ENCODE results near the gene KIAA1217.

Gene KIAA1217

DNA sequence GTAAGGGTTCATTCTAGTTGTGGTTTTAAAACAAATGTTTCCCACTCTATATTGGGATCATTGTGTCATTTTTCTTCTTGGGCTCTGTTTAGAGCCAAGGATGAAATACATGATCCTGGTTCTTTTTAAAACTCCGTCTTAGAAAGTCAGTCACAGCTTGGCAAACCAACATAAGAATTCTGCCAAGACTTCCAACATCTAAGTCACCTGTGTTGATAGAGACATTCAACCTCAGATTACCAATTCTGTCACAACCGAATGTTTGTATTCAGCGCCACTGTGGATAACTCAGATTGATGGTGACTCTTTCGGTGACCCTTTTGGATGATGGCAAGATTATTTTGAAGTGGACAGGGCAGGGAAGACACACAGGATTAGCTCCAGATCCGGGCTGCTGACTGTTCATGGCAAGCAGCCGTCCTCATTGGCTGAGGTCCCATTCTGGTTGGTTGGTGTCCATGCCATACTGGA, 259.4 kb downstream of the KIAA1217 start:
- Histone ChIP-seq H3K36me3 (ENCODE audit: low read length) (no peaks in the 10 kb centered on the region), H4K20me1 (ENCODE audit: low read depth, low read length) (no peaks in the 10 kb centered on the region), H3K27ac (ENCODE audit: low read depth, low read length) (no peak overlapping the region), H3K4me3 (ENCODE audit: insufficient read depth, low read length, poor library complexity, severe bottlenecking) (no peak overlapping the region), H3K9me2 (replicated peaks; ENCODE audit: insufficient read depth, low read length) (no peaks in the 10 kb centered on the region), H3K79me2 (ENCODE audit: insufficient read depth, low read length) (no peaks in the 10 kb centered on the region), H3K27me3 (ENCODE audit: low read length) (no peaks in the 10 kb centered on the region), H3K9me3 (ENCODE audit: insufficient read depth, low read length) (no peaks in the 10 kb centered on the region), H3K4me2 (ENCODE audit: low read depth, low read length, poor library complexity, severe bottlenecking) (no peak overlapping the region), H3K9ac (ENCODE audit: low read length) (no peak overlapping the region), H2AFZ (ENCODE audit: low read depth, low read length, severe bottlenecking) (no peak overlapping the region), H3F3A (ENCODE audit: insufficient read depth) (no peaks in the 10 kb centered on the region)
- no peak for TF ChIP-seq EZH2phosphoT487 (conservative IDR thresholded peaks at IDR 0.05; ENCODE audit: low read length)
- TF ChIP-seq, protein P1, sequence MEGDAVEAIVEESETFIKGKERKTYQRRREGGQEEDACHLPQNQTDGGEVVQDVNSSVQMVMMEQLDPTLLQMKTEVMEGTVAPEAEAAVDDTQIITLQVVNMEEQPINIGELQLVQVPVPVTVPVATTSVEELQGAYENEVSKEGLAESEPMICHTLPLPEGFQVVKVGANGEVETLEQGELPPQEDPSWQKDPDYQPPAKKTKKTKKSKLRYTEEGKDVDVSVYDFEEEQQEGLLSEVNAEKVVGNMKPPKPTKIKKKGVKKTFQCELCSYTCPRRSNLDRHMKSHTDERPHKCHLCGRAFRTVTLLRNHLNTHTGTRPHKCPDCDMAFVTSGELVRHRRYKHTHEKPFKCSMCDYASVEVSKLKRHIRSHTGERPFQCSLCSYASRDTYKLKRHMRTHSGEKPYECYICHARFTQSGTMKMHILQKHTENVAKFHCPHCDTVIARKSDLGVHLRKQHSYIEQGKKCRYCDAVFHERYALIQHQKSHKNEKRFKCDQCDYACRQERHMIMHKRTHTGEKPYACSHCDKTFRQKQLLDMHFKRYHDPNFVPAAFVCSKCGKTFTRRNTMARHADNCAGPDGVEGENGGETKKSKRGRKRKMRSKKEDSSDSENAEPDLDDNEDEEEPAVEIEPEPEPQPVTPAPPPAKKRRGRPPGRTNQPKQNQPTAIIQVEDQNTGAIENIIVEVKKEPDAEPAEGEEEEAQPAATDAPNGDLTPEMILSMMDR (IDR thresholded peaks at IDR 0.05; ENCODE audit: insufficient read depth, low read length, poor library complexity, severe bottlenecking): no peak

DNA sequence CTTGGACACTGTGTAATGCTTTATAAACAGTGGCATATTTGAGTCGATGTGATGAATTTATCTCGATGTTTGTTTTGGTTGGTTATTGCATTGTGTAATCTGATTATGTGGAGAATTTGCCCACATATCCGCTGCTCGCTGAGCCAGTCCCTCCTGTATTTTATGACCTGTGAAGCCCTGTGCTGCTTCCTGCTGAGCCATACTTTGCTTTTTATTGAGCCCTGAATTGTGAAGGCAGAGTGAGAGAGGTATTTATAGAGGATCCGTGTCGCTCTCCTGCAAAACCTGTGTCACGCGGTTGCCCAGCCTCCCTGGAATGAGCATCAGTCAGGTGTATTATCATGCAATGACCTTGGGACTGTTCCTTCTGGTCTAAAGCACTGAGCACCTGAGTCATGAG, 261.1 kb downstream of the KIAA1217 start:
- Histone ChIP-seq H3K27me3 (ENCODE audit: low read length) (no peaks in the 10 kb centered on the region), H3K36me3 (ENCODE audit: low read length) (no peaks in the 10 kb centered on the region), H3K4me3 (ENCODE audit: insufficient read depth, low read length, poor library complexity, severe bottlenecking) (no peak overlapping the region), H3K27ac (ENCODE audit: low read depth, low read length) (no peak overlapping the region), H3K9me2 (replicated peaks; ENCODE audit: insufficient read depth, low read length) (no peaks in the 10 kb centered on the region), H3F3A (ENCODE audit: insufficient read depth) (no peaks in the 10 kb centered on the region), H2AFZ (ENCODE audit: low read depth, low read length, severe bottlenecking) (no peak overlapping the region), H3K9me3 (ENCODE audit: insufficient read depth, low read length) (no peaks in the 10 kb centered on the region), H4K20me1 (ENCODE audit: low read depth, low read length) (no peaks in the 10 kb centered on the region), H3K4me2 (ENCODE audit: low read depth, low read length, poor library complexity, severe bottlenecking) (no peak overlapping the region), H3K9ac (ENCODE audit: low read length) (no peak overlapping the region), H3K79me2 (ENCODE audit: insufficient read depth, low read length) (no peaks in the 10 kb centered on the region)
- TF ChIP-seq EZH2phosphoT487 (conservative IDR thresholded peaks at IDR 0.05; ENCODE audit: low read length): no peak
- TF ChIP-seq, protein P1 (IDR thresholded peaks at IDR 0.05; ENCODE audit: insufficient read depth, low read length, poor library complexity, severe bottlenecking): no peak

DNA sequence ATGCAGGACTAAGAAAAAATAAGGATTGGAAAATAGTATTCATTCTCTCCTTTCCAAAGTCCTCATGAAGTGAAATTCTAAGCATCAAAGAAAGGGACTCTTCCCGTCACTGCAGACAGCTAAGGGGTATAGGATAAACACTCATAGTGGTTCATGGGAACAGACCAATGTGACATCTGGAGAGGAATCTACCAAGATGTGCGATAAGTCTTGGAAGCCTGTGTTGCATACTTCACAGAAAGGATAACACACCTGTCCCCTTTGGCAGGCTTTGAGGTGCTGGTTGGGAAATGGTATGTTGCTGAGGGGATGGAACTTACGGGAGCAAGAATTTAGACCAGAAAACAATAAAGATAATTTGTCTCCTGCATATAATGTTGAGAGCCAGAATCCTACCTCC, 266.7 kb downstream of the KIAA1217 start:
- Histone ChIP-seq H3K27me3 (ENCODE audit: low read length) (no peaks in the 10 kb centered on the region), H2AFZ (ENCODE audit: low read depth, low read length, severe bottlenecking) (no peak overlapping the region), H3K9me2 (replicated peaks; ENCODE audit: insufficient read depth, low read length) (no peaks in the 10 kb centered on the region), H3K4me2 (ENCODE audit: low read depth, low read length, poor library complexity, severe bottlenecking) (no peak overlapping the region), H3K27ac (ENCODE audit: low read depth, low read length) (no peak overlapping the region), H3K79me2 (ENCODE audit: insufficient read depth, low read length) (no peaks in the 10 kb centered on the region), H3K36me3 (ENCODE audit: low read length) (no peaks in the 10 kb centered on the region), H3K4me3 (ENCODE audit: insufficient read depth, low read length, poor library complexity, severe bottlenecking) (no peak overlapping the region), H4K20me1 (ENCODE audit: low read depth, low read length) (no peaks in the 10 kb centered on the region), H3K9ac (ENCODE audit: low read length) (no peak overlapping the region), H3K9me3 (ENCODE audit: insufficient read depth, low read length) (no peaks in the 10 kb centered on the region), H3F3A (ENCODE audit: insufficient read depth) (no peaks in the 10 kb centered on the region)
- TF ChIP-seq, protein P1 (IDR thresholded peaks at IDR 0.05; ENCODE audit: insufficient read depth, low read length, poor library complexity, severe bottlenecking): no peak
- TF ChIP-seq EZH2phosphoT487 (conservative IDR thresholded peaks at IDR 0.05; ENCODE audit: low read length): no peak
